K562 (cell line): ENCODE data around the gene FLT1. TPM values are rescaled to one million over a fixed set of nuclear protein-coding genes. Genes with fewer than 3 reads are reported as not detected.

Experiments
- ATAC-seq: fragments of 200-7000 bp; cut with Tn5 transposase; 3 replicates; pipeline ENCODE4 v1.9.1; 2020; ENCODE audit warnings: moderate library complexity
- BruUV-seq: library from RNA; stranded (reverse); fragments of 400-500 nt; replicated peaks from 2 replicates; lab custom pipeline; 2021; lab: Mats Ljungman, UMichigan
- CTCF ChIA-PET: fragments of 300-600 bp; formaldehyde crosslinking; extraction: SDS; loops from one replicate; lab custom pipeline; 2021; ENCODE audit warnings: low intra/inter-chr PET ratio; lab: Yijun Ruan, JAX
- POLR2A ChIA-PET: fragments of 300-600, 350-650 bp; sonication (Branson Sonifier 250); formaldehyde crosslinking; extraction: SDS; loops from one replicate; lab custom pipeline; 2021; ENCODE audit warnings: antibody characterized with exemption, inconsistent platforms; lab: Yijun Ruan, JAX
- DNase-seq, 4 experiments: peaks; one replicate each; pipeline versions ENCODE4 v3.0.0 to v3.0.0-alpha.2; 2011 to 2018; ENCODE audit warnings: low spot score in 3 of 4, mixed read lengths in 3 of 4; ENCODE audit errors: extremely low read depth in 1 of 4
- FAIRE-seq: peaks from 2 replicates; lab custom pipeline; 2011; peaks lifted over from hg19 to GRCh38; lab: Jason Lieb, UNC
- H2AFZ ChIP-seq: 2 replicates; pipeline ENCODE4 v1.6.0; 2011; ENCODE audit warnings: low read depth, low read length, control low read depth, inconsistent platforms
- H3K27ac ChIP-seq: fragments of 200-600 bp; 3 replicates; pipeline ENCODE4 v1.8.0; 2011; ENCODE audit warnings: low read depth, mild to moderate bottlenecking, control low read depth, inconsistent platforms, low read length, moderate library complexity, mixed read lengths; ENCODE audit errors: extremely low read depth
- H3K27me3 ChIP-seq, 2 experiments: fragments of 300-600 bp in 1 of 2; 2 replicates in 1 of 2; 3 replicates in 1 of 2; pipeline versions ENCODE4 v1.6.0 to v1.8.0; 2011; ENCODE audit warnings: inconsistent platforms in 2 of 2, low read length in 2 of 2, mild to moderate bottlenecking in 1 of 2, mixed read lengths in 1 of 2, moderate library complexity in 1 of 2; ENCODE audit not compliant: control insufficient read depth in 2 of 2, insufficient read depth in 2 of 2
- H3K36me3 ChIP-seq: fragments of 300-600 bp; 3 replicates; pipeline ENCODE4 v1.8.0; 2011; ENCODE audit warnings: mild to moderate bottlenecking, low read length, inconsistent platforms; ENCODE audit not compliant: control insufficient read depth, insufficient read depth
- H3K4me1 ChIP-seq, 2 experiments: fragments of 200-600 bp in 1 of 2; replicated peaks in 1 of 2; 2 replicates in 1 of 2; 3 replicates in 1 of 2; pipeline versions ENCODE4 v1.5.1 to v1.8.0; 2011; ENCODE audit warnings: inconsistent platforms in 2 of 2, low read length in 2 of 2, mild to moderate bottlenecking in 1 of 2, mixed read lengths in 1 of 2, moderate library complexity in 1 of 2; ENCODE audit not compliant: control insufficient read depth in 2 of 2, insufficient read depth in 2 of 2
- H3K4me2 ChIP-seq: 2 replicates; pipeline ENCODE4 v1.6.1; 2011; ENCODE audit warnings: low read length, control low read depth, inconsistent platforms, mixed read lengths; ENCODE audit not compliant: insufficient read depth
- H3K4me3 ChIP-seq: fragments of 200-600 bp; sonication (generic), shearing (Covaris generic); 2 replicates; pipeline ENCODE4 v1.5.1; 2016; ENCODE audit warnings: control low read depth, inconsistent platforms
- H3K79me2 ChIP-seq: fragments of 200-600 bp; 3 replicates; pipeline ENCODE4 v1.8.0; 2011; ENCODE audit warnings: low read length, inconsistent platforms; ENCODE audit not compliant: control insufficient read depth, insufficient read depth
- H3K9ac ChIP-seq, 2 experiments: 2 replicates each; pipeline versions ENCODE4 v1.6.0 to v1.6.1; 2011; ENCODE audit warnings: low read depth in 2 of 2, low read length in 2 of 2, control low read depth in 1 of 2, inconsistent platforms in 1 of 2, mild to moderate bottlenecking in 1 of 2, mixed read lengths in 1 of 2; ENCODE audit not compliant: insufficient read depth in 1 of 2
- H3K9me1 ChIP-seq: one replicate; pipeline ENCODE4 v1.6.0; 2011; ENCODE audit warnings: inconsistent platforms, mild to moderate bottlenecking, low read length, moderate library complexity; ENCODE audit not compliant: control insufficient read depth, insufficient read depth
- H3K9me3 ChIP-seq: replicated peaks from 2 replicates; pipeline ENCODE4 v1.5.1; 2011; ENCODE audit warnings: low read depth, low read length, inconsistent platforms; ENCODE audit not compliant: control insufficient read depth, insufficient read depth
- H4K20me1 ChIP-seq: replicated peaks from 2 replicates; pipeline ENCODE4 v1.6.1; 2011; ENCODE audit warnings: low read length, inconsistent platforms, mixed read lengths; ENCODE audit not compliant: control insufficient read depth, insufficient read depth
- BCL6 ChIP-seq: fragments of 250-450 bp; sonication (Bioruptor Pico); IDR thresholded peaks from 2 replicates; pipeline ENCODE4 v1.4.0; 2020
- EGR1 ChIP-seq: fragments of 450-650 bp; conservative IDR thresholded peaks from 2 replicates; pipeline ENCODE4 v1.6.1; 2017; ENCODE audit warnings: mild to moderate bottlenecking
- HNRNPL ChIP-seq: fragments of 200-400 bp; formaldehyde crosslinking; IDR thresholded peaks from 2 replicates; pipeline ENCODE4 v1.6.1; 2017; ENCODE audit warnings: low read depth, mild to moderate bottlenecking, low read length
- HNRNPLL ChIP-seq: fragments of 200-400 bp; formaldehyde crosslinking; IDR thresholded peaks from 2 replicates; pipeline ENCODE4 v1.6.1; 2017; ENCODE audit warnings: low read length, low read depth, mild to moderate bottlenecking; ENCODE audit not compliant: poor library complexity, severe bottlenecking
- MCM5 ChIP-seq: fragments of 450-650 bp; IDR thresholded peaks from 2 replicates; pipeline ENCODE4 v1.6.1; 2016; ENCODE audit warnings: low read depth
- NCOA2 ChIP-seq, 2 experiments: fragments of 450-650 bp; IDR thresholded peaks; 2 replicates each; pipeline ENCODE4 v1.6.1; 2018; ENCODE audit warnings: mild to moderate bottlenecking in 2 of 2, moderate library complexity in 1 of 2; ENCODE audit not compliant: partially characterized antibody in 2 of 2
- PML ChIP-seq: IDR thresholded peaks from 2 replicates; pipeline ENCODE4 v1.6.1; 2012; ENCODE audit warnings: low read length, inconsistent platforms
- RHOXF2B ChIP-seq: fragments of 250-450 bp; sonication (Bioruptor Pico); conservative IDR thresholded peaks from 2 replicates; pipeline ENCODE4 v1.5.1; 2021
- SMC3 ChIP-seq: conservative IDR thresholded peaks from 2 replicates; pipeline ENCODE4 v1.6.1; 2011; ENCODE audit warnings: low read depth, low read length, improper control_type of control experiment; ENCODE audit not compliant: insufficient read depth
- SPI1 ChIP-seq: IDR thresholded peaks from 2 replicates; pipeline ENCODE4 v1.6.1; 2011; ENCODE audit warnings: low read depth, low read length, control low read depth, borderline replicate concordance
- ZNF134 ChIP-seq: fragments of 250-450 bp; sonication (Bioruptor Pico); conservative IDR thresholded peaks from 2 replicates; pipeline ENCODE4 v1.4.0; 2020
- ZNF140 ChIP-seq: fragments of 250-450 bp; sonication (Bioruptor Pico); IDR thresholded peaks from 2 replicates; pipeline ENCODE4 v1.8.0; 2021; ENCODE audit warnings: moderate library complexity, mild to moderate bottlenecking, inconsistent platforms
- WGBS: fragments of 100-300 bp; shearing (Covaris generic); methylation state at CpG from one replicate; pipeline ENCODE4 v1.1.6; 2016; ENCODE audit warnings: low coverage, mixed read lengths; ENCODE audit not compliant: insufficient coverage; ENCODE audit errors: missing lambda C conversion rate; 5-methylcytosine and 5-hydroxymethylcytosine counted together
- in situ Hi-C: fragments of 300-500 bp; cut with MboI; formaldehyde crosslinking; loops from 4 replicates; pipeline ENCODE4 v1.15.0; 2018; ENCODE audit warnings: inconsistent platforms, mixed read lengths
- intact Hi-C: fragments of 100-400 bp; cut with micrococcal nuclease; formaldehyde crosslinking; loops from 2 replicates; pipeline ENCODE4 v1.14.2; 2022
- polyA plus RNA-seq, 8 experiments: library from polyadenylated mRNA; depleted of rRNA in 4 of 8; stranded (reverse) in 5 of 8; unstranded in 3 of 8; fragments of >200 nt; fragmentation: Nextera tagmentation in 2 of 8; fragmentation: Illumina TruSeq in 1 of 8; extraction: Ambion mirVana in 2 of 8; extraction: Trizol in 1 of 8; gene quantifications; 2 replicates each; pipeline versions ENCODE4 v1.2.1 to v1.2.3, GENCODE V29; 2011 to 2014; ENCODE audit warnings: inconsistent platforms in 1 of 8, missing spikeins in 1 of 8
- total RNA-seq, 7 experiments: library from RNA; depleted of rRNA in 6 of 7; stranded (reverse); fragments of >200 nt in 6 of 7; fragmentation: Illumina TruSeq in 2 of 7; extraction: Trizol in 2 of 7; gene quantifications; 2 replicates each; pipeline versions ENCODE4 v1.2.1 to v1.2.3, GENCODE V29; 2011 to 2021; ENCODE audit warnings: low replicate concordance in 1 of 7

FLT1 gene
- total and polyA plus RNA-seq, 9 of the 15 experiments (the other 6 are each of a cell fraction or from before 2014, with no cell fraction given) = 0.01 to 2.0 (median 0.22) TPM

DNA sequence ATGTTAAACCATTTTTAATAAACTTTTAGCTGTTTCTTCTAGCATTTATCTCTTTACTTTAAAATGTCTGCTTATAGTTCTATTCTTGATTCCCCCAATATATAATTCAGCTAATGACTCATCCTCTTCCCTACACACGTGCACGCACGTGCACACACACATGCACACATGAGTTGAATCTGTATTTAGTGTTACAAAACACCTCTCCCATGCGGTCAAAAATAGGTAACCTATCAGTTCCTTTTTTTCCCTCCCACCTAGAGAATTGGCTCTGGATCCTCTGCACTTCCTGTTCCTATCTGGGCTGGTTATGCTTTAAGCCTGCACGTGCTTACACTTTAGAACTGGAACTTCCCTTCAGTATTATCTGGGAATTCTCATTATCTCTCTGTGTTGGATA, 212.5 kb downstream of the FLT1 start:
- Histone ChIP-seq H3K27me3 (no peaks in the 10 kb centered on the region), H3K9me3 (no peaks in the 10 kb centered on the region), H3K36me3 (peaks cover 52% of the 10 kb centered on the region; the same call in 2 of the 3 replicates), H3K4me3 (no peak overlapping the region), H3K9me1 (no peaks in the 10 kb centered on the region), H3K9ac (no peak overlapping the region), H3K4me1 (no peaks in the 10 kb centered on the region), H3K4me2 (no peak overlapping the region), H3K79me2 (no peaks in the 10 kb centered on the region), H4K20me1 (no peaks in the 10 kb centered on the region), H3K27ac (no peak overlapping the region), H2AFZ (no peak overlapping the region)
- FAIRE-seq (no peak), DNase-seq (no peak), ATAC-seq (no peak)
- ChIA-PET POLR2A (no interaction called here), CTCF (no interaction called here)
- intact Hi-C loops = no loop called here
- in situ Hi-C loops = no loop called here
- BruUV-seq = no TSS peak
- WGBS = 89% methylated on average over 5 of the region's 5 CpGs
- TF ChIP-seq SPI1 (peak; percentile 66; the same call in 1 of the 2 replicates), HNRNPLL (no peak)

GRCh38 chr13:28273919-28274318, 221.0 kb downstream of the FLT1 start:
- Histone ChIP-seq H2AFZ (no peak overlapping the region), H3K27me3 (no peaks in the 10 kb centered on the region), H3K4me3 (no peak overlapping the region), H3K36me3 (peaks cover 38% of the 10 kb centered on the region; the same call in 2 of the 3 replicates), H3K4me2 (no peak overlapping the region), H3K27ac (no peak overlapping the region), H3K9me1 (no peaks in the 10 kb centered on the region), H4K20me1 (no peaks in the 10 kb centered on the region), H3K79me2 (no peaks in the 10 kb centered on the region), H3K9me3 (no peaks in the 10 kb centered on the region), H3K9ac (no peak overlapping the region), H3K4me1 (no peaks in the 10 kb centered on the region)
- ATAC-seq = no peak
- FAIRE-seq = no peak
- POLR2A ChIA-PET = interaction anchor here (1.1 kb wide), 1 partner anchor 13 kb away, joined by 3 read pairs; no protein-coding TSS in a partner anchor
- no peak for DNase-seq
- no TSS peak for BruUV-seq
- CTCF ChIA-PET = no interaction called here
- in situ Hi-C loops = no loop called here
- intact Hi-C loops = no loop called here
- TF ChIP-seq NCOA2 (IDR thresholded peaks at IDR 0.05; ENCODE audit: partially characterized antibody in 2 of 2) (no peak), ZNF134 (CRISPR knock-in tag) (no peak), PML (no peak), MCM5 (no peak), RHOXF2B (CRISPR knock-in tag) (no peak), BCL6 (CRISPR knock-in tag) (no peak), ZNF140 (CRISPR knock-in tag) (no peak), SMC3 (no peak), HNRNPL (no peak), EGR1 (no peak)
- TF ChIP-seq, all 486 proteins: peak for 0
- 71% methylated on average over 3 of the region's 3 CpGs for WGBS
